ENCODE data around the gene MCM3AP.

Gene MCM3AP

GRCh38 chr21:46218906-46219590 lies 66.4 kb downstream of the MCM3AP start:
- DNase-seq (ENCODE audit: low read depth in 2 of 2): no peak

- DNase-seq (ENCODE audit: low read depth in 2 of 2): no peak
Observed at GRCh38 chr21:46217511-46218196, 67.8 kb downstream of the MCM3AP start.

- no peak for DNase-seq (ENCODE audit: low read depth in 2 of 2)
Observed at GRCh38 chr21:46216132-46216747, 69.2 kb downstream of the MCM3AP start.

DNA sequence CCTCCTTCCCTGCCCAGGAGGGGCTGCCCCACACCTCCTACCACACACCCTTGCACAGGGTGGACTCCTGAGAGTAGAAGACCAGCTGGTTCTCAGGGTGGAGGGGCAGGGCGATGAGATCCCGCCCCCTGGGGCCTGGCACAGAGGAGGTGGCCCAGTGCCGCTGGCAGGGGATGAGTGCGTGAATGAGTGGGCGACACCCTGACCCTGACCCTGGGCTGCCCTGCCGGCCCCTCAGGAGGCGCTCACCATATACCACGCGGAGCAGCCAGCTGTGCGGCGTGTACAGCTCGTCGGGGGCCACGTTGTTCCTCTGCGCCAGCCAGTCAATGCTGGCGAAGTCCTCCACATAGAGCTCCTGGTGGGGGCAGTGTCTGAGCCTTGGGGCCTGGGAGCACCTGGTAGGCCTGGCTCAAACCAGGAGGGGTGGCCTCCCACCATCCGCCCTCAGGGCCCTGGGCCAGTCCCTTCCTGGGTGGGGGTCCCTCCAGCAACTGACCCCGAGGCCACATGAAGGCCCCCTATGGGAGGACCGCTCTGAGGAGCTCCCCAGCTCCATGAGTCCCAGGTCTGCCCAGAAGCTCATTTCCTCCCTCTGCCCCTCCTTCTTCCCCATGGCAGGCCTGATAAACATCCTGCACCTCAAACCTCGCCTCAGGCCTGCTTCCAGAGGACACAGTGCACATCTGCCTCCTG lies 69.8 kb downstream of the MCM3AP start:
- DNase-seq (ENCODE audit: low read depth in 2 of 2): no peak

DNA sequence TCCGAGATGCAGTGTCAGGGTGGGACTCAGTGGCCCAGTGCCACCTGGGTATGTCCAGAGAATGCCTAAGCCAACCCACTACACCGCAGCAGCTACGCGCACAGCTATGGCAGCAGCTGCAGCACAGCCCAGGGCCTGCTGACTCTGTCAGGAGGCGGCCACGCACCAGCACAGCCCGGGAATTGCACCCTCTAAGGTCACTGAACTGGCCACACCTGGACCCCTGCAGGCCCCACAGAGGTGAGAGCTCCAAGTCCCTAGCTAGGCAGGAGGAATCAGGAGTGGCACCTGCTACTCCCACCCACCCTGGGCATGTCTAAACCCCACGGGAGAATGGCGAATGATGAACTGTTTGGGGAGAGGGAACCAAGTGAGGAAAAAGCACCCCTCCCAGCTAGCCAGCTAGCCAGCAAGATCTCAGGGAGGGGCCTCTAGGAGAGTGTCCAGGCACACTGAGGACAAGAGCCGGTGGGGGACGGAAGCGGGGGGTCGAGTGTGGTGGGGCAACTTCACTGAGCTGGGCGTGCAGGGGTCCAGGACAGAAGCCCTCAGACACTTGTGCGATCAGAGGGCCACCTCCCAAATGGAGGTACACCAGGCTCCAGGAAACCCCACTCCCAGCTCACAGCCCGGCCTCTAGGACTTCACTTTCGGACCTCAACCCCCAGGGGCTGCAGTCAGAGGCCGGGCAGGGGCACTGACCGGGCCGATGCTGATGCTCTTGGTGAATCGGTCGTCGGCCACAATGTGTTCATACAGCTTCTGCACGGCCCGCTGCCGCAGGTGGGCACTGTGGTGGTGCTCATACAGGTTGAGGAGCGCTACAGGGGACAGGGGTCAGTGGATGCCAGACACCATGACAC lies 70.7 kb downstream of the MCM3AP start:
- no peak for DNase-seq (ENCODE audit: low read depth in 2 of 2)

DNA sequence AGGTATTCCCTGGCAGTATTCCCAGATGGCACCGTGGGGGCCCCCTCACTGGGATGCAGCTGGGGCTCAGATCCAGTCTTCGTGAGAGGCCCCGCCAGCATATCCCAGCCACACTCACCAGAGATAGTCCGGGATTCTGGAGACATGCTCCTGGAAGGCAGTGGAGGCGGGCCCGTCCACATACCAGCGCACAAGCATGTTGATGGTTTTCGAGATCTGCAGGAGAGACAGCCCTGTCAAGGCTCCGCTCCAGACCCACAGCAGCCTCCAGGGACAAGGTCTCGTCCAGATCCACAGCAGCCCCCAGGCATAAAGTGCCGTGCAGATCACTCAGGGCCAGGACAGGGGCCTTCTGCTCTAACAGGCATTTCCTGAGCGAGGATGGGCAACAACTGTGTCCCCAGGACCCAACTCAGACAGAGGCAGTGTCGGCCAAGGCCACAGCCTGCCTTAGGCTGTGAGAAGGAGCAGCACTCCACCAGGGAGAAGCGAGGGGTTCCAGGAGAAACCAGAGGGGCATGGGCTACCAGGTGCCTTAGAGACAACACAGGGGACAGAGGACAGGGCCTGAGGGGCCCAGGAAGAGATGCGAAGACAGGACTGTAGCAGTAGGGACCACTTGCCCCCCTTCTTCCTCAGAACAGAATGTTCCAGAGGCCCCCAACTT lies 71.7 kb downstream of the MCM3AP start:
- no peak for DNase-seq (ENCODE audit: low read depth in 2 of 2)

DNA sequence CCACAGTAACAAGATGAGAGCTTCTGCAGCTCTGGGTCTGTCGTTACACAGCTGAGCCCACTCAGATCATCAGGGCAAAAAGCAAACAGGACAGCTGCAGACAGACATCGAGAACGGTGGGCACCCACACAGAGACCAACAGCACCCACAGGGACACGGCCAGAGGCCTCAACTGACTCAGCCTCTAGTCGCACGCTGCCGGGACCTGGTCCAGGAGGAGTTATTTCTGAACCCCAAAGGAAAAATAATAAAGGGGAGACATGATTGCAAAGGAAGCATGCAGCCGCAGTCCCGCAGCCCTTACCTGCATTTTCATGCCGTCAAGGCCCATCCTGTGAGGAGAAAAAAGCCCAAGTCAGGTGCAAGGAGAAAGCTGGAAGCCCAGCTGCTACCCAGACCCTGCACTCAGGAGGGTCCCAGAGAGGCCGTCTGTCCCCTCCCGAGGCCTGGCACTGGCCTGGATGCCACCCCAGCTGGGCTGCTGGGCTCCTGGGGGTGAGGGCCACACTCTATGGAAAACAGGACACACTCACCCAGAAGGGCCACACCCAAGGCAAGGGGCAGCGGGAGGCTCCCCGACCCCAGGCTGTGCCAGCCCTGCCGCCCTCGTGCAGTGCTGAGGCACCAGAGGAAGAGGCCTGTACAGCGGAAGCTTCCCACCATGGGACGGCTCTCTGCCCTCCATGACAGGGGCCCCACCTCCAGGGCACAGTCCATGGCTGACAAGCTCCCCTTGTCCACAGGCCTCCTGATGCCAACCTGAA lies 72.5 kb downstream of the MCM3AP start:
- no peak for DNase-seq (ENCODE audit: low read depth in 2 of 2)

GRCh38 chr21:46211786-46212720 lies 73.4 kb downstream of the MCM3AP start:
- DNase-seq (ENCODE audit: low read depth in 2 of 2): no peak

GRCh38 chr21:46211376-46211775 lies 74.0 kb downstream of the MCM3AP start:
- DNase-seq (ENCODE audit: low read depth in 2 of 2): no peak

- no peak for DNase-seq (ENCODE audit: low read depth in 2 of 2)
Observed at GRCh38 chr21:46210378-46211136, 74.9 kb downstream of the MCM3AP start.

- DNase-seq (ENCODE audit: low read depth in 2 of 2): no peak
Observed at GRCh38 chr21:46208761-46209721, 76.4 kb downstream of the MCM3AP start.

GRCh38 chr21:46207920-46208591 lies 77.4 kb downstream of the MCM3AP start:
- no peak for DNase-seq (ENCODE audit: low read depth in 2 of 2)

DNA sequence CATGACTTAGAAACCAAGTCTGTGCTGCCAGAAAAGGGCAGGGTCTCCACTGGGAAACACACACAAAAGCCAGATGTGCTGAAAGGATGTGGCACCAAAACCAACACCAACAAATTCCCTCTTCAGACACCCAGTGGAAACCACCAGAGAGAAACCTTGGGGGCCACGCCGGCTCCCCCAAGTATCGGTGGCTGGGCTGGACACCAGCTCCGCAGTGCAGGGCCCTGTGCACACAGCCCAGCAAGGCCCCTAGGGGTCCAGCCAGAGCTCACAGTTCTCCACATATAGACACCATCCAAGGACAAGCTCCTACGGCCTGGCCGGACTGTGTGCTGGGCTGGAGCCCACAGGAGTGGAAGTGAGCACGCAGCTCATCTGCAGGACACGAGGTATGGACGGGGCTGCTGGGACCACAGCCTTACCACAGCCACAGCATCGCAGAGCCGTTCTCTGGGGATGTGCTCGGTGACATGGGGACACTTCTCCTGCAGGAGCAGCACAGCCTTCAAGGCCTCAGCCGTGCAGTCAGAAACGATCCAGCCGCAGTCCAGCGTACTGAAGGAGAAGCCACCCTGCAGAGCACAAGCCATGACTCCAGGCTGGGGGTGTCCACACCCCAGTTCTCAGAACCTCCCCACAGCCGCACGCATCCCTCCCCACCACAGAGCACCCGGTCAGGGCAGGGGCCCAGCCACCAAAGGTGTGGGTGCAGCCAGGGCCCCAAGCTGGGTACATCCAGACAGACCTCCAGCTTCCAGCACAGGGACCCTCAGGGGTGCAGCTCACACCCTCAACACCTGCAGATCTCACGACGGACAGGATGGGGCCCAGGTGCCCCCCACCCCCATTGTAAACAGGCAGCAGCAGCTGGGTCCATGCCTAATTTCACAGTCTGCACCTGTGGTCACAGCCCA lies 78.1 kb downstream of the MCM3AP start:
- DNase-seq (ENCODE audit: low read depth in 2 of 2): no peak

GRCh38 chr21:46206163-46207005 lies 79.0 kb downstream of the MCM3AP start:
- no peak for DNase-seq (ENCODE audit: low read depth in 2 of 2)

- no peak for DNase-seq (ENCODE audit: low read depth in 2 of 2)
Observed at GRCh38 chr21:46205766-46206162, 79.6 kb downstream of the MCM3AP start.

All from stimulated activated CD8-positive, alpha-beta memory T cell treated with anti-CD3 and anti-CD28 coated beads, Interleukin-7, amount 100 ng/mL, for 4 hours (primary cell).